ENCODE measurements around the gene ADI1.

GRCh38 chr2:3447789-3448317, 71.5 kb downstream of the ADI1 start:
- TF ChIP-seq EZH2 (IDR thresholded peaks at IDR 0.05; ENCODE audit: insufficient read depth, poor library complexity, severe bottlenecking), result no peak
- TF ChIP-seq EZH2phosphoT487 (IDR thresholded peaks at IDR 0.05; ENCODE audit: insufficient read depth, low read depth), result no peak
